ENCODE results near the gene GUCA2A. TPM values are rescaled to one million over a fixed set of nuclear protein-coding genes. Genes with fewer than 3 reads are reported as not detected.

The GUCA2A gene
- total and polyA plus RNA-seq, 2 donors (not counting 1 experiment from before 2014, with no cell fraction given), result not detected

DNA sequence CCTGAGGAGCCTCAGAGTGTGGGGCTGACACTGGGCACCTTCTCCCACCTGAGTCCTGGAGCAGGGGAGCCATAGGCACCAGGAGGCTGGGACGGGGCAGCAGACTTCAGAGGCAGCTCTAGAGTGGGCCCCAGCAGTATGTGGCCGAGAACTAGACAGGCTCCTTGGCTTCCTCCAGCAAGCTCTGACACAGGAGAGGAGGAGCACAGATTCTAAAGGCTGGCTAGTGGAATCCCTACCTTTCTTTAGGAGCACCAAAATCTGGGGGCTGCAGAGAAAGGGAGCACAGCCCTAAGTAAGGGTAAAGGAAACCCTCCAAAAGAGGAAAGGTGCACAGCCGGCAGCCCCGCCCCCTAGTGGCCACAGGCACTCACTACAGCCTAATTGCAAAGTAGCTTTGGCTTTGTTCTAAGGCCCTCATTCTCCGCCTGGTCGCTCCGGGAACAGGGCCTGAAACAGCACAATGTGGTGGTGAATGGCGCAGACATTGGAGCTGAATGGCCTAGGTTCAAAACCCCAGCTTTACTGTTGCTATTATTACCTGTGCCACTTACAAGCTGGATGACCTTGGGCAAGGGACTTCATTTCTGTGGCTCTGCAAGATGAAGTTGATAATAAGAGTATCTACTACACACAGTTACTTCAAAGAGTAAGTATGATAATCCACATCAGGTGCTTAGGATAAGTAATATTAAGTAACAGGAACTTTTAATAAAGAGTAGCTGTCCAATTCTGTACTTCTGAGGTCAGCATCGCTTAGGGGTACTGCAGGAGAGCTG lies 8.8 kb upstream of the GUCA2A start:
- peaks cover 2% of the 10 kb centered on the region for H4K20me1 ChIP-seq (ENCODE audit: control insufficient read depth, extremely low read depth, insufficient read depth, low read length)
- no peaks in the 10 kb centered on the region for H3K27me3 ChIP-seq (ENCODE audit: control insufficient read depth, insufficient read depth, low read length)
- no peak overlapping the region for H3K9ac ChIP-seq (ENCODE audit: insufficient read depth, low read length)
- H3K9me3 ChIP-seq (ENCODE audit: control insufficient read depth, insufficient read depth, low read depth, low read length), result no peaks in the 10 kb centered on the region
- no peak overlapping the region for H3K4me2 ChIP-seq (ENCODE audit: extremely low read depth, insufficient read depth, low read length)
- H3K27ac ChIP-seq (ENCODE audit: insufficient read depth, low read length), result no peak overlapping the region
- no peak overlapping the region for H3K4me3 ChIP-seq (replicated peaks in 1 of 4; ENCODE audit: control extremely low read depth in 1 of 4, insufficient read depth in 1 of 4, low read depth in 3 of 4, low read length in 4 of 4)
- H3K36me3 ChIP-seq (ENCODE audit: control insufficient read depth, insufficient read depth, low read length), result no peaks in the 10 kb centered on the region
- H3K79me2 ChIP-seq (ENCODE audit: control insufficient read depth, insufficient read depth, low read length), result no peaks in the 10 kb centered on the region
- H3K4me1 ChIP-seq (ENCODE audit: control insufficient read depth, extremely low read depth, insufficient read depth, low read length), result peaks cover 2% of the 10 kb centered on the region
- TF ChIP-seq, protein P1, sequence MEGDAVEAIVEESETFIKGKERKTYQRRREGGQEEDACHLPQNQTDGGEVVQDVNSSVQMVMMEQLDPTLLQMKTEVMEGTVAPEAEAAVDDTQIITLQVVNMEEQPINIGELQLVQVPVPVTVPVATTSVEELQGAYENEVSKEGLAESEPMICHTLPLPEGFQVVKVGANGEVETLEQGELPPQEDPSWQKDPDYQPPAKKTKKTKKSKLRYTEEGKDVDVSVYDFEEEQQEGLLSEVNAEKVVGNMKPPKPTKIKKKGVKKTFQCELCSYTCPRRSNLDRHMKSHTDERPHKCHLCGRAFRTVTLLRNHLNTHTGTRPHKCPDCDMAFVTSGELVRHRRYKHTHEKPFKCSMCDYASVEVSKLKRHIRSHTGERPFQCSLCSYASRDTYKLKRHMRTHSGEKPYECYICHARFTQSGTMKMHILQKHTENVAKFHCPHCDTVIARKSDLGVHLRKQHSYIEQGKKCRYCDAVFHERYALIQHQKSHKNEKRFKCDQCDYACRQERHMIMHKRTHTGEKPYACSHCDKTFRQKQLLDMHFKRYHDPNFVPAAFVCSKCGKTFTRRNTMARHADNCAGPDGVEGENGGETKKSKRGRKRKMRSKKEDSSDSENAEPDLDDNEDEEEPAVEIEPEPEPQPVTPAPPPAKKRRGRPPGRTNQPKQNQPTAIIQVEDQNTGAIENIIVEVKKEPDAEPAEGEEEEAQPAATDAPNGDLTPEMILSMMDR (conservative IDR thresholded peaks at IDR 0.05 in 1 of 2, IDR thresholded peaks at IDR 0.05 in 1 of 2; ENCODE audit: low read depth in 1 of 2, low read length in 2 of 2), result peak; percentile 89 to 98
- TF ChIP-seq EZH2 (IDR thresholded peaks at IDR 0.05; ENCODE audit: low read length, missing control alignments), result no peak
- H2AFZ ChIP-seq (ENCODE audit: low read length), result no peak overlapping the region
- DNase-seq (ENCODE audit: low read depth in 2 of 2), result peak; percentile 29 to 43

DNA sequence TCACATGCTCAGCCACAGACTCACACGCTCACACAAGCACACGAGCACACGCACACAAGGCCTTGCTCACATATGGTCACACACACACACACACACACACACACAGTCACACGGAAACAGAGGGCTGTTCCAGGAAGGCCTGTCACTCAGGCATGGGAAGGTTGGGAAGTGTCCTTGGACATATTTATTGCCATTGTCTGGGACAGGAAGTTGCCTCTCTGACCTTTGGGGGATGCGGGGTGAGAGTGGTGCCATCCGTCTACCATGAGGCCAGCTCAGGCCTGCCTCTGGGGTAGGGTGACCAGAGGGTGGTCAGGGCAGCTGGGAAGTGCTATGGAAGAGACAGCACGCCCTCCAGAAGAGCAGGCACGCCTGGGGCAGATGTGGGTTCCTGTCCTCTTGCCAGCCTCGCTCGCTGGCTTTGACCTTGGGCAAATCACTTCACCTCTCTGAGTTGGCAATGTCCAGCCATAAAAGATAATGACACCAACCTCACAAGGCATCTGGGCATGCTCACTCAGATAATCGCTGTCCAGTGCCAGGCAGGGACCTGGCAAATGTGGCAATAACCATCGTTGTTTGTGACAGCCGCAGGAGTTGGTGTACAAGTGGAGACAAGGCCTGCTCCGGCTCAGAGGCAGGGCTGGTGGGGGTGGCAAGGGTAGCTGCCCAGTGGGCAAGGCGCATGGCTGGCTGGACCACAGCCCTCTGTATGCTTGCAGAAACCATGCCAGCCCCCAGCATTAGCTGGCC lies 8.0 kb upstream of the GUCA2A start:
- DNase-seq (ENCODE audit: low read depth in 2 of 2), result peak in 1 of 2 donors; percentile 18
- no peaks in the 10 kb centered on the region for H3K4me1 ChIP-seq (ENCODE audit: control insufficient read depth, extremely low read depth, insufficient read depth, low read length)
- H3K9me3 ChIP-seq (ENCODE audit: control insufficient read depth, insufficient read depth, low read depth, low read length), result no peaks in the 10 kb centered on the region
- H3K4me3 ChIP-seq (replicated peaks in 1 of 4; ENCODE audit: control extremely low read depth in 1 of 4, insufficient read depth in 1 of 4, low read depth in 3 of 4, low read length in 4 of 4), result no peak overlapping the region
- H3K27me3 ChIP-seq (ENCODE audit: control insufficient read depth, insufficient read depth, low read length), result no peaks in the 10 kb centered on the region
- no peak overlapping the region for H2AFZ ChIP-seq (ENCODE audit: low read length)
- H4K20me1 ChIP-seq (ENCODE audit: control insufficient read depth, extremely low read depth, insufficient read depth, low read length), result no peaks in the 10 kb centered on the region
- H3K36me3 ChIP-seq (ENCODE audit: control insufficient read depth, insufficient read depth, low read length), result no peaks in the 10 kb centered on the region
- no peak for TF ChIP-seq EZH2 (IDR thresholded peaks at IDR 0.05; ENCODE audit: low read length, missing control alignments)
- TF ChIP-seq, protein P1 (conservative IDR thresholded peaks at IDR 0.05 in 1 of 2, IDR thresholded peaks at IDR 0.05 in 1 of 2; ENCODE audit: low read depth in 1 of 2, low read length in 2 of 2), result no peak
- H3K79me2 ChIP-seq (ENCODE audit: control insufficient read depth, insufficient read depth, low read length), result no peaks in the 10 kb centered on the region
- no peak overlapping the region for H3K27ac ChIP-seq (ENCODE audit: insufficient read depth, low read length)
- H3K4me2 ChIP-seq (ENCODE audit: extremely low read depth, insufficient read depth, low read length), result no peak overlapping the region
- no peak overlapping the region for H3K9ac ChIP-seq (ENCODE audit: insufficient read depth, low read length)

DNA sequence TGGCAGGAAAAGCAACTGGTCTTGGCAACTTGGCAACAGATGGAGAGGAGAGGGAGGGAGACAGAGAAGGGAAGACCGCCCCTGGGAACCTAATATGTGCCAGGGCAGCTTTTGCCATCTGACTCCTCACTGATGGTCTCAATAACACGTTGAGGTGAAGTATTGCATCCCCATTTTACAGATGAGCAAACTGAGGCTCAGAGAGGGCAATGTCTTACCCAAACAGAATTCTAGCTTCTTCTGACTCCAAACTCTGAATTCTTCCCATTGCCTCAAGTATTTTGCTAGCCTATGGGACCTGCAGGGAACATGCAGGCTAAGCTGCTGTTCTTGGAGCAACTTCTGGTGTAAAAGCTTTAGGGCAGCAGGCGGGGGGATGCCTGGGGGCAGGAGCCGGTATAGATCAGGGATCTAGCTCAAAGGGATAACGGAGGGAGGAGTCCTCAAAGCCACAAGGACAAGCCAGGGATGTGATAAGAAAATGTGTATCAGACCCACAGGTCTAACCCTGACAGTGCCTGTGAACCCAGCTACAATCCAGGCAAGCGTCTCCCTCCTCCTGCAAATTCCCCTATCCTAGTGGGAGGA lies 7.2 kb upstream of the GUCA2A start:
- Histone ChIP-seq H3K27me3 (ENCODE audit: control insufficient read depth, insufficient read depth, low read length) (no peaks in the 10 kb centered on the region), H3K79me2 (ENCODE audit: control insufficient read depth, insufficient read depth, low read length) (no peaks in the 10 kb centered on the region), H3K4me3 (replicated peaks in 1 of 4; ENCODE audit: control extremely low read depth in 1 of 4, insufficient read depth in 1 of 4, low read depth in 3 of 4, low read length in 4 of 4) (no peak overlapping the region), H3K9me3 (ENCODE audit: control insufficient read depth, insufficient read depth, low read depth, low read length) (no peaks in the 10 kb centered on the region), H3K27ac (ENCODE audit: insufficient read depth, low read length) (no peak overlapping the region), H4K20me1 (ENCODE audit: control insufficient read depth, extremely low read depth, insufficient read depth, low read length) (no peaks in the 10 kb centered on the region), H2AFZ (ENCODE audit: low read length) (no peak overlapping the region), H3K36me3 (ENCODE audit: control insufficient read depth, insufficient read depth, low read length) (no peaks in the 10 kb centered on the region), H3K4me2 (ENCODE audit: extremely low read depth, insufficient read depth, low read length) (no peak overlapping the region), H3K9ac (ENCODE audit: insufficient read depth, low read length) (no peak overlapping the region), H3K4me1 (ENCODE audit: control insufficient read depth, extremely low read depth, insufficient read depth, low read length) (no peaks in the 10 kb centered on the region)
- DNase-seq (ENCODE audit: low read depth in 2 of 2), result no peak
- TF ChIP-seq EZH2 (IDR thresholded peaks at IDR 0.05; ENCODE audit: low read length, missing control alignments), result no peak
- TF ChIP-seq, protein P1 (conservative IDR thresholded peaks at IDR 0.05 in 1 of 2, IDR thresholded peaks at IDR 0.05 in 1 of 2; ENCODE audit: low read depth in 1 of 2, low read length in 2 of 2), result no peak

All from fibroblast of lung (primary cell).